Osteoblast (primary cell): ENCODE data around the gene CBLC. TPM values are rescaled to one million over a fixed set of nuclear protein-coding genes. Genes with fewer than 3 reads are reported as not detected.

Experiments
- DNase-seq: peaks from one replicate; pipeline ENCODE4 v3.0.0; 2011; ENCODE audit warnings: low spot score, mixed read lengths; ENCODE audit not compliant: insufficient read length; ENCODE audit errors: missing footprints
- H2AFZ ChIP-seq: 2 replicates; pipeline ENCODE4 v1.6.0; 2011; ENCODE audit warnings: mild to moderate bottlenecking, low read length
- H3K27ac ChIP-seq: 2 replicates; pipeline ENCODE4 v1.5.1; 2011; ENCODE audit warnings: mild to moderate bottlenecking, low read depth, low read length, moderate library complexity
- H3K27me3 ChIP-seq: 2 replicates; pipeline ENCODE4 v1.6.0; 2012; ENCODE audit warnings: mild to moderate bottlenecking, control low read depth, inconsistent platforms, low read length, moderate library complexity; ENCODE audit not compliant: insufficient read depth
- H3K36me3 ChIP-seq: 2 replicates; pipeline ENCODE4 v1.5.1; 2011; ENCODE audit warnings: mild to moderate bottlenecking, low read length, control low read depth, moderate library complexity; ENCODE audit not compliant: insufficient read depth
- H3K4me1 ChIP-seq: 2 replicates; pipeline ENCODE4 v1.5.1; 2011; ENCODE audit warnings: mild to moderate bottlenecking, low read length, control low read depth, moderate library complexity; ENCODE audit not compliant: insufficient read depth
- H3K4me2 ChIP-seq: 2 replicates; pipeline ENCODE4 v1.6.0; 2011; ENCODE audit warnings: mild to moderate bottlenecking, low read length; ENCODE audit not compliant: insufficient read depth
- H3K4me3 ChIP-seq: fragments of 200-600 bp; sonication (generic); 3 replicates; pipeline ENCODE4 v1.5.1; 2012; ENCODE audit warnings: mild to moderate bottlenecking, low read length, inconsistent platforms; ENCODE audit not compliant: insufficient read depth
- H3K79me2 ChIP-seq: 2 replicates; pipeline ENCODE4 v1.6.0; 2012; ENCODE audit warnings: mild to moderate bottlenecking, low read length, control low read depth, inconsistent platforms; ENCODE audit not compliant: insufficient read depth
- H3K9me3 ChIP-seq: 2 replicates; pipeline ENCODE4 v1.5.1; 2011; ENCODE audit warnings: low read depth, low read length, control low read depth
- H4K20me1 ChIP-seq: 2 replicates; pipeline ENCODE4 v1.6.0; 2012; ENCODE audit warnings: mild to moderate bottlenecking, low read length, control low read depth; ENCODE audit not compliant: insufficient read depth
- total RNA-seq: library from RNA; depleted of rRNA; stranded (reverse); fragments of >200 nt; gene quantifications from 2 replicates; pipeline ENCODE4 v1.2.3, GENCODE V29; 2012
- TF ChIP-seq, protein P1 (sequence below): IDR thresholded peaks from 2 replicates; pipeline ENCODE4 v1.5.1; 2011; ENCODE audit warnings: mild to moderate bottlenecking, low read depth, low read length, moderate library complexity; ENCODE audit errors: extremely low read depth

CBLC gene
- total RNA-seq, 1 donor: not detected

- Histone ChIP-seq H4K20me1 (peaks cover 25% of the 10 kb centered on the region), H3K4me3 (peak overlapping the region; percentile 86), H3K27me3 (no peaks in the 10 kb centered on the region), H3K9me3 (no peaks in the 10 kb centered on the region), H3K36me3 (peaks cover 27% of the 10 kb centered on the region), H3K4me2 (peak overlapping the region; percentile 89), H3K4me1 (peaks cover 59% of the 10 kb centered on the region), H3K79me2 (peaks cover 34% of the 10 kb centered on the region), H3K27ac (peak overlapping the region; percentile 96), H2AFZ (peak overlapping the region; percentile 77)
- TF ChIP-seq, protein P1, sequence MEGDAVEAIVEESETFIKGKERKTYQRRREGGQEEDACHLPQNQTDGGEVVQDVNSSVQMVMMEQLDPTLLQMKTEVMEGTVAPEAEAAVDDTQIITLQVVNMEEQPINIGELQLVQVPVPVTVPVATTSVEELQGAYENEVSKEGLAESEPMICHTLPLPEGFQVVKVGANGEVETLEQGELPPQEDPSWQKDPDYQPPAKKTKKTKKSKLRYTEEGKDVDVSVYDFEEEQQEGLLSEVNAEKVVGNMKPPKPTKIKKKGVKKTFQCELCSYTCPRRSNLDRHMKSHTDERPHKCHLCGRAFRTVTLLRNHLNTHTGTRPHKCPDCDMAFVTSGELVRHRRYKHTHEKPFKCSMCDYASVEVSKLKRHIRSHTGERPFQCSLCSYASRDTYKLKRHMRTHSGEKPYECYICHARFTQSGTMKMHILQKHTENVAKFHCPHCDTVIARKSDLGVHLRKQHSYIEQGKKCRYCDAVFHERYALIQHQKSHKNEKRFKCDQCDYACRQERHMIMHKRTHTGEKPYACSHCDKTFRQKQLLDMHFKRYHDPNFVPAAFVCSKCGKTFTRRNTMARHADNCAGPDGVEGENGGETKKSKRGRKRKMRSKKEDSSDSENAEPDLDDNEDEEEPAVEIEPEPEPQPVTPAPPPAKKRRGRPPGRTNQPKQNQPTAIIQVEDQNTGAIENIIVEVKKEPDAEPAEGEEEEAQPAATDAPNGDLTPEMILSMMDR: no peak
- peak; percentile 91 for DNase-seq
Measured at GRCh38 chr19:44747739-44748425, 29.8 kb upstream of the CBLC start.

- TF ChIP-seq, protein P1: no peak
- no peaks in the 10 kb centered on the region for H3K27me3 ChIP-seq
- H4K20me1 ChIP-seq: peaks cover 28% of the 10 kb centered on the region
- peak; percentile 96 for DNase-seq
- H3K79me2 ChIP-seq: peaks cover 34% of the 10 kb centered on the region
- peak within 1 kb of the TSS; percentile 86 for H3K4me3 ChIP-seq
- H2AFZ ChIP-seq: peak within 1 kb of the TSS; percentile 77
- H3K9me3 ChIP-seq: no peaks in the 10 kb centered on the region
- H3K36me3 ChIP-seq: peaks cover 28% of the 10 kb centered on the region
- peak within 1 kb of the TSS; percentile 89 for H3K4me2 ChIP-seq
- peak within 1 kb of the TSS; percentile 96 for H3K27ac ChIP-seq
- peaks cover 61% of the 10 kb centered on the region for H3K4me1 ChIP-seq
Measured at GRCh38 chr19:44748426-44749254, 29.1 kb upstream of the CBLC start, which contains the start of gene BCL3. Gene BCL3, plus strand, starts transcription at chr19:44748708. Its CDS starts 83 bp downstream, at chr19:44748791.

DNA sequence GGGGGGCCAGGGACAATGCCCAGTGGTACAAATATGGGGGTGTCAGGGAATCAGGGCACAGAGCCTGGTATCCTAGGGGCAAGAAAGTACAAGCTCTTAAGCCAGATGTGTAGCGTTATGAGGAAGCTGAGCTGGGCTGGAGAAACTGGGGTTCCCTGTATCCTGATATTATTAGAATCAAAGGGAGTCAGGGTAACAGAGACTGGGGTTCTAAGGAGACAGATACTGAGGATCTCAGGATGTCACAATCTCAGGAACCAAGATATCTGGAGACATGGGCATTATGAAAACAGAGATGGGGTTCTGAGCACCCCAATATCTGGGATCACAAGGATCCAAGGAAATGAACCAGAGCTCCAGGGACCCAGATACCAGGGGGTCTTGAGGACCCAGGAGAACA lies 28.4 kb upstream of the CBLC start:
- Histone ChIP-seq H3K27me3 (no peaks in the 10 kb centered on the region), H3K79me2 (peaks cover 36% of the 10 kb centered on the region), H3K9me3 (no peaks in the 10 kb centered on the region), H4K20me1 (peaks cover 28% of the 10 kb centered on the region), H3K4me3 (peak overlapping the region; percentile 86), H2AFZ (no peak overlapping the region), H3K4me2 (peak overlapping the region; percentile 76), H3K4me1 (peaks cover 68% of the 10 kb centered on the region), H3K36me3 (peaks cover 28% of the 10 kb centered on the region), H3K27ac (peak overlapping the region; percentile 45)
- TF ChIP-seq, protein P1: no peak
- no peak for DNase-seq

GRCh38 chr19:44749994-44750393 lies 27.7 kb upstream of the CBLC start:
- H3K79me2 ChIP-seq: peaks cover 39% of the 10 kb centered on the region
- no peak for DNase-seq
- H3K9me3 ChIP-seq: no peaks in the 10 kb centered on the region
- H3K27ac ChIP-seq: peak overlapping the region; percentile 45
- TF ChIP-seq, protein P1: no peak
- no peak overlapping the region for H2AFZ ChIP-seq
- peaks cover 34% of the 10 kb centered on the region for H3K36me3 ChIP-seq
- no peaks in the 10 kb centered on the region for H3K27me3 ChIP-seq
- H3K4me1 ChIP-seq: peaks cover 70% of the 10 kb centered on the region
- peaks cover 28% of the 10 kb centered on the region for H4K20me1 ChIP-seq
- peak overlapping the region; percentile 86 for H3K4me3 ChIP-seq
- peak overlapping the region; percentile 76 for H3K4me2 ChIP-seq
